ENCODE results near the gene SLC34A1. TPM values are rescaled to one million over a fixed set of nuclear protein-coding genes. Genes with fewer than 3 reads are reported as not detected.

SLC34A1 gene
- total RNA-seq, 3 donors from 2014 or later, result not detected

DNA sequence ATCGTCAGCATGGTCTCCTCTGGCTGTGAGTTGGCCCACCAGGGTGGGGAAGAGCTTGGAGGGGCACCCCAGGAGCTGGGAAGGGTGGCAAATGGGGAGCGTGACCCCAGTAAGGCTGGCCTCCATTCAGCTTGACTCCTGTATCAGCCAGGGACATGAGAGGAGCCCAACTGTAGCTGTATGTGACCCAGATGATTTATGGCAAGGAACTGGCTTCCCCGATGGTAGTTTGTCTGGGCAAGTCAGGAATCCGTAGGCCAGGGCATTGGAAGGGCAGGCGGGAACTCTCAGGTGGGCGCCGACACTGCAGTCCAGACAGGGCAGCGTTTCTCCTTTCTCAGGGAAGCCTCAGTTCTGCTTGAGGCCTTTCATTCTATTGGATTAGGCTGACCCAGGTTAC lies 2.3 kb downstream of the SLC34A1 start:
- no peaks in the 10 kb centered on the region for H3K36me3 ChIP-seq (ENCODE audit: low read depth)
- TF ChIP-seq, protein P1, sequence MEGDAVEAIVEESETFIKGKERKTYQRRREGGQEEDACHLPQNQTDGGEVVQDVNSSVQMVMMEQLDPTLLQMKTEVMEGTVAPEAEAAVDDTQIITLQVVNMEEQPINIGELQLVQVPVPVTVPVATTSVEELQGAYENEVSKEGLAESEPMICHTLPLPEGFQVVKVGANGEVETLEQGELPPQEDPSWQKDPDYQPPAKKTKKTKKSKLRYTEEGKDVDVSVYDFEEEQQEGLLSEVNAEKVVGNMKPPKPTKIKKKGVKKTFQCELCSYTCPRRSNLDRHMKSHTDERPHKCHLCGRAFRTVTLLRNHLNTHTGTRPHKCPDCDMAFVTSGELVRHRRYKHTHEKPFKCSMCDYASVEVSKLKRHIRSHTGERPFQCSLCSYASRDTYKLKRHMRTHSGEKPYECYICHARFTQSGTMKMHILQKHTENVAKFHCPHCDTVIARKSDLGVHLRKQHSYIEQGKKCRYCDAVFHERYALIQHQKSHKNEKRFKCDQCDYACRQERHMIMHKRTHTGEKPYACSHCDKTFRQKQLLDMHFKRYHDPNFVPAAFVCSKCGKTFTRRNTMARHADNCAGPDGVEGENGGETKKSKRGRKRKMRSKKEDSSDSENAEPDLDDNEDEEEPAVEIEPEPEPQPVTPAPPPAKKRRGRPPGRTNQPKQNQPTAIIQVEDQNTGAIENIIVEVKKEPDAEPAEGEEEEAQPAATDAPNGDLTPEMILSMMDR (IDR thresholded peaks at IDR 0.05), result no peak
- ATAC-seq, result no peak
- no peaks in the 10 kb centered on the region for H3K9me3 ChIP-seq
- no peak for DNase-seq
- intact Hi-C loops (cut with DNase I, micrococcal nuclease), result no loop called here
- no peak overlapping the region for H3K4me3 ChIP-seq
- no peaks in the 10 kb centered on the region for H3K4me1 ChIP-seq (ENCODE audit: low read depth)

DNA sequence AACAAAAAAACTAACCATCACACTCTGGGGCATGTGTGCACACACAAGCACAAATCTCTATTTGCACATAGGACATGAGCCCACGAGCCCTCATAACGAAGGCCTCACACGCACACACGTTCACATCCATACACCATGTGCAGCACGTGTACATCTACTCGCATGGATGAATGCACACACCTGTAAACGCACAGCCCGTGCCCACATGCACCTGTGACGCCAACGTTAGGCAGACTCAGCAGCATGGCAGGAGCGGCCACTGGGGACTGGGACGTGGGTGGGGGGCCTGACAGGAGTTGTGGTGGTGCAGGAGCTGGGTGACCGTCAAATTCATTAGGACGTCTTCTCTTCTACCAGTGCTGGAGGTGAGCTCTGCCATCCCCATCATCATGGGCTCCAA lies 3.2 kb downstream of the SLC34A1 start:
- no peak for ATAC-seq
- intact Hi-C loops (cut with DNase I, micrococcal nuclease), result no loop called here
- no peak overlapping the region for H3K4me3 ChIP-seq
- TF ChIP-seq, protein P1 (IDR thresholded peaks at IDR 0.05), result no peak
- H3K9me3 ChIP-seq, result no peaks in the 10 kb centered on the region
- H3K36me3 ChIP-seq (ENCODE audit: low read depth), result no peaks in the 10 kb centered on the region
- DNase-seq, result no peak
- H3K4me1 ChIP-seq (ENCODE audit: low read depth), result no peaks in the 10 kb centered on the region

DNA sequence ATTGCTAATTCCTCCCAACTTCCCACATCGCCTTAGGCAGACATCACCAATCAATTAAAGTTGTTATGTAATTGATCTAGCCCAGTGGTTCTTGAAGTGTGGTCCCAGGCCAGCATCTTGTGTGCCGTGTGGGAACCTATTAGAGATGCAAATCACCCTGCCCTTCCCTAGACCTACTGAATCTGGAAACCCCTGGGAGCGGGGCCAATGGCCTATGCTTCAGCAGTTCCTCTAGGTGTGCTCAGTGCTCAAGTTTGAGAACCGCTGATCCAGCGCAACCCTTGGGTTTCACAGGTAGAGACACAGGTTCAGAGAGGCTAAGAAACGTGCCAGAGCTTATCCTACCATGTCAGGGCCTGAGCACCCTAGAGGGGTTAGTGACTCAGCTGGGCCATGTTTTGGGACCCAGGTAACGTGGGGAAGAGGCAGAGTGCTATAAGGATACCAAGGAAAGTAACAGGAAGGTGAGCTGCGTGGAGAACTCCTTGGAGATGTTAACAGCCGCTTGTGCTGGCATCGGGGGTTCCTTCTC lies 4.4 kb downstream of the SLC34A1 start:
- Histone ChIP-seq H3K9me3 (no peaks in the 10 kb centered on the region), H3K36me3 (ENCODE audit: low read depth) (no peaks in the 10 kb centered on the region), H3K4me1 (ENCODE audit: low read depth) (no peaks in the 10 kb centered on the region), H3K4me3 (no peak overlapping the region)
- DNase-seq (no peak), ATAC-seq (no peak)
- TF ChIP-seq, protein P1 (IDR thresholded peaks at IDR 0.05), result no peak
- intact Hi-C loops (cut with DNase I, micrococcal nuclease), result no loop called here

DNA sequence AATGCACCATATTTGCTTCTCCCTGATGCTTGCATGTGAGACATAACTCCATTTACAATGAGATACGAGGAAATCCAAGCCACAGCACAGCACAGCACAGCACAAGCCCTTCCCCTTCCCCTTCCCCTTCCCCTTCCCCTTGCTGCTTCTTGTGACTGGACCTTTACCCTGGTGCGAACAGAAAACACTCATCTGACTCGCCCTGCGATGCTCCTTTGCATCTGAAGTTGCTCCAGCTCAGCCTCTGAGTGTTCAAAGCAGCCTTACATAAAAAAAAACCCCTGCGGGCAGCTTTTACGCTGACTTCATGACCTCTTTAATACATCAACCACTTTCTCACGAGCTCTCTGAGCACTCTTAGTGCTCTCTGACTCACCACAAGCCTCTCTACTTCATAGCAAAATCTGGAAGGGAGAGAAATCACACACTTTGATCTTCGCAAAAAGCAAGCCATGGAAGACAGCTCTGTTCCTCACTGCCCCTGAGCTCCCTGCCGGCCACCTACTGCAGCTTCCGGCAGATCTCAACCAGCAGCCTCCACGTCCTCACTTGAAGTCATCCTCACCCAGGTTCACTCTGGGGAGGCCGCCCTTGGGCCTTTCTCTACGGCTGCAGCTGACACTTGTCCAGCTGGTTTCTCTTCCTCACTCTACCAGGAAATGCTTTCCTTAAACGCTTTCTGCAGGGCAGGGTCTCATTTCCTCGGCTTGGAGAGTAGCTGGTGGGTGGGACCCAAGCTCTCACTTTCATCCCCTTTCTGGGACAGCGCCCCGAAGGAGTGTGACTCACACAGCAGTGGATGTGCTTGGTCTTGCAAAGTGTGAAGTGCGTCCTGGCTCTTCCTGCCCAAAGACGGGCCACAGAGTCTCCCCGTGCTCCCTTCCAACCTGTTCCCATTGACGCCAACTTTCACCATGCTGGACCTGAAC lies 5.3 kb downstream of the SLC34A1 start:
- TF ChIP-seq, protein P1 (IDR thresholded peaks at IDR 0.05), result no peak
- intact Hi-C loops (cut with DNase I, micrococcal nuclease), result loop anchor here (5.0 kb wide), 2 partner anchors 63 to 113 kb away; no protein-coding TSS in a partner anchor
- peak; percentile 49 for ATAC-seq

DNA sequence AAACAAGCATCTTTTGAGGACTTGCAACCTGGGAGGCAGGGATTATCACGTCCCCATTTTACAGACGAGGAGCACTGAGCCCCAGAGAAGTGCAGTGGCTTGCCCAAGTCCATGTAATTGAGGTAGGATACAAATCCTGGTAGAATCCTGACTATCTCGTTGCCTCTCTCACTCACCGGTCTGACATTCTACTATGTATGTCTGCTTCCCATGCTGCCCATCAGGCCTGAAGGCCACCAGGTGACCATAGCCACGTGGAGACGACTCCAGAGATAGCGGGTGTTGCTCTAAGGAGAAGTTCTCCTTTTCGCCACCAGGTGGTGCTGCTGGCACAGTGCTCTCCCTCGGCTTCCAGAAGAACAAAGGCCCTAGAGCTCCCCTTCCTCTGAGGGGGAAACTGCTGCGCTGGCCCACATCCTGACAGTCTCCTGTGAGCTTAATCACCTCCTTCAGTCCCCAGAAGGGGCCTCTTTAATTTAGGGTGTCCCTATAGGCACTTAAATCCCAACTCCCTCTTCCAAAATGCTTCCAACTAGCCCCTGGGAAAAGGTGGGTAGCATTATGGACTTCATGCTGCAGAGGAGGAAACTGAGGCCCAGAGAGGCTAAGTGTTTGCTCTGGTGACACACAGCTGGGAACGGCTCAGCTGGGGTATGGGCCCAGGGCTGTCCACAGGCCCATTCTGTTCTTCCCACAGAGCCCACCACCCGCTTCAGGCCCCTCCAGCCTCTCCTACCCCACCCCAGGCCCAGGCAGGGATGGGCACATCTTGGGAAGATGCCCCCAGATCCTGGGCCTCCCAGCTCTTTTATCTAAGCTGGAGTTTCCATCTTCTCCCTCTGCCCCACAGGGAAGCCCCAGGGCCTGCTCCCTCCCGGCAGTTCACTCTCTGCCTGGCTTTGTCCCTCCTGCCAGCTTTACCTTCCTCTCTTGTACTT lies 6.4 kb downstream of the SLC34A1 start:
- Histone ChIP-seq H3K9me3 (no peaks in the 10 kb centered on the region), H3K4me3 (no peak overlapping the region), H3K36me3 (ENCODE audit: low read depth) (no peaks in the 10 kb centered on the region), H3K4me1 (ENCODE audit: low read depth) (no peaks in the 10 kb centered on the region)
- intact Hi-C loops (cut with DNase I, micrococcal nuclease), result loop anchor here (5.0 kb wide), 2 partner anchors 62 to 112 kb away; no protein-coding TSS in a partner anchor
- ATAC-seq (peak; percentile 94), DNase-seq (peak; percentile 78 to 93 (median 83))
- TF ChIP-seq, protein P1 (IDR thresholded peaks at IDR 0.05), result peak; percentile 90

More for the DNA sequence above, 5.3 kb downstream of the SLC34A1 start:
- no peaks in the 10 kb centered on the region for H3K36me3 ChIP-seq (ENCODE audit: low read depth)
- H3K4me1 ChIP-seq (ENCODE audit: low read depth), result no peaks in the 10 kb centered on the region
- no peak overlapping the region for H3K4me3 ChIP-seq
- no peaks in the 10 kb centered on the region for H3K9me3 ChIP-seq
- DNase-seq, result peak in 1 of 3 donors; percentile 39

Data from mucosa of descending colon (tissue), 3 donors.